T47D (cell line): ENCODE data around the gene PTPN7.
A peak's percentile ranks its signal among the peaks of the same experiment; 100 is the strongest.

Source experiments
- DNase-seq, 2 experiments: peaks; one replicate each; pipeline versions ENCODE4 v3.0.0 to v3.0.0-alpha.2; 2011 to 2012; ENCODE audit warnings: low read depth in 1 of 2, low spot score in 1 of 2
- JUND ChIP-seq: IDR thresholded peaks from 2 replicates; pipeline ENCODE4 v1.6.1; 2012; ENCODE audit warnings: low read depth
- in situ Hi-C: cut with HindIII; loops from 2 replicates; pipeline ENCODE4 v1.10.0; 2016; ENCODE audit warnings: low sequenced_read_pairs, low pct_unique_long_range_greater_than_20kb

Gene PTPN7

DNA sequence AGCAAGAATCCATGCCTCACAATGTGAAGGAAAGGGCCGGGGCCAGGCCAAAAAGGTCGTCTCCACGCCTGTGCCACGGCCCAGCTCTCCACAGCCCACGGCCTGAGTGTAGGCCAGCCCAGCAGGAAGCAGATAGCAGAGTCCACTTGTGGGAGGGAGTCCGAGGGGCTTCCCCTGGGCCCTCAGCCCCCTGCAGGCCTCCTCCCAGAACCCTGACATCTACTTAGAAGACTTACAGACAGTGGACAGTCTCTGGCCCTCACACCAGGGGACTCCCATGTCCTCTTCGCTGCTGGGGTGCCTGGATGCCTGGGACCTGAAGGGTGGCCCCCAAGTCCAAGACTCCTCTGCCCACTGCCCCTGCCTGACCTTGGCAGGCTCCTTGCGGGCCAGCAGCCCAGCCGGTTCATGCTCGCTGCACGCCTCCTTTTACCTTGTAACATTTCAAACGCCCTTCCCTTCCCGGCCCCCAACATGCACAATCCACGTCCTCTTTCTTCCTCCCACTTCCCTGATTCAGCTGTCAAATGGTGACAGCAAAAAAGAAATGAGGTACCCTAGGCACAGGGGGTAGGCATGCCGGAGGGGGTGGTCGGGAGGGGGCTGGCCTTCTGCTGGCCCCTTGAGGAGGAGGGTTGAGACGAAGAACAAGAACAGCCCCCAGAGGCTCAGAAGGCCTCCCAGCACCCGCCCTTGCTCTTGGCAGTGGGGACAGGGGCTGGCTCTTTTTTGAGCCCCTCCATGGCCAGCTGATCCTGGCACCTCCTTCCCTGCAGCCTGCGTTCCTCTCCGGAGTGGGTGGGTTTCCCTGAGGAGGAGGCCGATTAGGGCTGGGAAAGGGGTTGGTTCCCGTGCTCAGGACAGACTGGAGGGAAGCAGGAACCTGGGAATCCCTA lies 997 bp upstream of the PTPN7 start:
- no peak for DNase-seq
- in situ Hi-C loops = no loop called here

DNA sequence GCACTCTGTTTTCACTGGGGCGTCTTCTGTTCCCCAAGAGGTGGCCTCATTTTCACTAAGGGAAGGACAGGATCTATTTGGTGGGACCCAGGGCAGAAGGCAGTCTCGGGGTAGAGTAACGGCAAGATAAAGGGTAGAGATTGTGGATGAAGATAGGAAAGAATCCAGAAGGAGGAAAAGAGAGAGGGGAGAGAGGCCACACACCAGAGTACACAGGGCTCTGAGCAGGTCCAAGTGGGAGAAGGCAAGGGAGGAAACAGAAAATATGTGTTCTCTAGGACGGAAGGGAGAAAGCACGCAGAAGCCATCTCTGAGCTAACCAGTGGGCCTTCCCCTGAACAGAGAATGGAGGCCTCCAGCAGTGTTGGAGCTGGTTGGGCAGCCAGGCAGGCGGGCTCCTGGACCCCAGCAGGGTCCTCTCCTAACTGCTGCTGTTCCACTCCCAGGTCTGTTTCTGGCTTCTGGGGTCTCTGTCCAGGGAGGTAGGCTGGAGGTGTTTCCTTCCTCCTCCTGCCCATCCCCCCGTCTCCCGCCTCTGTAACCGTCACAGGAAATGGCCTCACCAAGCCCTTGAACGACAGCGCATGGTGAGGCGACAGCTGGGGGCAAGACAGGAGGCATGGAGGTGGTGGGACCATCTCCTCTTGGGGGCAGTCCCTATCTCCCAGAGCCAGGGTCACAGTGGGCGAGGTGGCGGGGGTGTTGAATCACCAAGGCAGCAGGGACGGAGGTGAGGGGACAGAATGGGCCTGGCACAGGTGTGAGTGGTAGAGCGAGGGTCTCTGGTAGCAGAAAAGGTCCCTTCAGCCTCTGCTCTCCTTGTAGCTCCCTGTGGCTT lies 649 bp downstream of the PTPN7 start:
- DNase-seq = no peak
- in situ Hi-C loops = no loop called here
- TF ChIP-seq JUND = no peak

More for the DNA sequence above, 997 bp upstream of the PTPN7 start:
- no peak for TF ChIP-seq JUND

DNA sequence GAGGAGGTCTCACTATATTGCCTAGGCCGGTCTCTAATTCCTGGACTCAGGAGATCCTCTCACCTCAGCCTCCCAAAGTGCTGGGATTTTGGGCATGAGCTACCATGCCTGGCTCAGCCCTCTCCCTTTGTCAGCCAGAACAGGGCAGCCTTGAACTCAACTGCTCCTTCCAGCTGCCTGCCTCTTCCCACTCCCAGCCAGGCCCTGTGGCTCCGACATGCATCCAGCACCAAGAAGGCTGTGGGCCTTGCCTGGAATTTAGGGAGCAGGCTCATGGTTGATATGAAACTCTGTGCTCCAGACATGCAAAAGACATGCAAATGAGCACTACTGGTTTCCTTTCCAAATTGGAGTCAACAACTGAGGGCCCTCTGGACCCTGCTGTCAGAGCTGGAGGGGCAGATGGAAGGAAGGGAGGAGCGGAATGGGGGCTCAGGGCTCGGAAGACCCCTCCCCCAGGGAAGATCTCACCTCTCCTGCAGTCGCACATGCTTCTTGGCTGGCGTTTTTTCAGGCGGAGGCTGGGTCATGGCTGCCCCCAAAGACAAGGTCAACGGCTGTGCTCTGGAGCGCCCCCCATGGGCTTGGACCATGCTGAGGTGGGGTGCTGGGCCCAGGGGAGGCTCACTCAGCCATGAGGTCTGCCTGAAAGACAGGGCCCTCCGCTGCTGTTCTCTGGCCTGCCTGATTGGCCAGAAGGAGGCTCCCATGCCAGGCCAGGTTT lies 1.4 kb downstream of the PTPN7 start:
- in situ Hi-C loops = no loop called here
- TF ChIP-seq JUND = no peak
- DNase-seq = no peak

DNA sequence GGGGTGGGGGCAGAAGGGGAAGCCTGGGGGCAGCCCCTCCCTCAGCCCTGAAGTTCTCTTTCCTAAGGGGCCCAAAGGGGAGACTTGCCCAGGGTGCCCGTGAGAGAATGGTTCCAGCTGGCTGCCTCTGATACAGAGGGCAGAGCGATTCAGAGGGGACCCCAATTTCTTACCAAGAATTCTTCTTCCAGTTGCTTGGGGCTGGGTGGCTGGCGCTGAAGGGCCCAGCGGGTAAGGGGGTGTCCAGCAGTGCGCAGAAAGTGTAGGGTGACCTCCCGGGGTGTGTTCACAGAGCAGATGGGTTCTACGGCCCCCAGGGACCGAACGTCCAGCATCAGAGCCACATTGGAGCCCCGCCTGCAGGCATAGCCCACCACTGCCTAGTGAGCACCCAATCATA lies 2.5 kb downstream of the PTPN7 start:
- no peak for DNase-seq
- TF ChIP-seq JUND = no peak
- in situ Hi-C loops = no loop called here

DNA sequence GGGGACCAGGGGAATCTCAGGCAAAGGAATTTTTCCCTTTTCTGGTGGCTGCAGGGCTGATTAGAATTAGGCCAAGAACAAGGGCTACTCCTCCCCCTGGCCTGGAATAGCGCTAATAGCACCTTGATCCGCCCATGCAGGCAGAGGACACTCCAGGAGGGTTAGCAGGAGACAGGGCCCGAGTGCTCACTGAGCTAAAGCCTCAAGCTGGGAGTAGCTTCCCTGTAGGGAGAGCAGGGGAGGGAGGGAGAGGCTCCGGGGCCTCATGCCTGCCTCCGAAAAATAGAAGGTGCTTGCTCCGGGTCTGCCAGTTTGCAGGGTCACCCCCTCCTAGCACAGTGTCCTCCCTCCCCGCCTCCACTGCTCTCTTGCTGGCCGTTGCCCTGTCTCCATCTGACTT lies 3.8 kb downstream of the PTPN7 start:
- in situ Hi-C loops = no loop called here
- TF ChIP-seq JUND = no peak
- no peak for DNase-seq

DNA sequence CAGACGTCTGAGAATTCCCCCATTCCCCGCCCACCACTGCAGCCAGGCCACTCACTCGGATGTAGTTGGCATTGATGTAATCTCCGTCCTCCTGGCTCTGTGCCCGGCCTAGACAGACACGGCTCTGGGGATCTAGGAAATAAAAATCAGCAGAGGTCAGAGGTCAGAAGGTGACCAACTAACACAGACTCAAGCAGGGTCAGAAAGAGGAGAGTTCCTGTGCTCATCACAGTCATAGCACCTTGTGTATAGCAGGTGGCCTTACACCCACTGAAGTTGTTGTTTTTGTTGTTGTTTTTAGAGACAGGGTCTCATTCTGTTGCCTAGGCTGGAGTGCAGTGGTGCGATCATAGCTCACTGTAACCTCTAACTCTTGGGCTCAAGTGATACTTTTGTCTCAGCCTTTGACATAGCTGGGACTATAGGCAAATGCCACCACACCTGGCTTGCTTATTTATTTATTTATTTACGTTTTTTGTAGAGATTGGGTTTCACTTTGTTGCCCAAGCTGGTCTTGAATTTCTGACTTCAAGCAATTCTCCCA lies 4.9 kb downstream of the PTPN7 start:
- in situ Hi-C loops = no loop called here

DNA sequence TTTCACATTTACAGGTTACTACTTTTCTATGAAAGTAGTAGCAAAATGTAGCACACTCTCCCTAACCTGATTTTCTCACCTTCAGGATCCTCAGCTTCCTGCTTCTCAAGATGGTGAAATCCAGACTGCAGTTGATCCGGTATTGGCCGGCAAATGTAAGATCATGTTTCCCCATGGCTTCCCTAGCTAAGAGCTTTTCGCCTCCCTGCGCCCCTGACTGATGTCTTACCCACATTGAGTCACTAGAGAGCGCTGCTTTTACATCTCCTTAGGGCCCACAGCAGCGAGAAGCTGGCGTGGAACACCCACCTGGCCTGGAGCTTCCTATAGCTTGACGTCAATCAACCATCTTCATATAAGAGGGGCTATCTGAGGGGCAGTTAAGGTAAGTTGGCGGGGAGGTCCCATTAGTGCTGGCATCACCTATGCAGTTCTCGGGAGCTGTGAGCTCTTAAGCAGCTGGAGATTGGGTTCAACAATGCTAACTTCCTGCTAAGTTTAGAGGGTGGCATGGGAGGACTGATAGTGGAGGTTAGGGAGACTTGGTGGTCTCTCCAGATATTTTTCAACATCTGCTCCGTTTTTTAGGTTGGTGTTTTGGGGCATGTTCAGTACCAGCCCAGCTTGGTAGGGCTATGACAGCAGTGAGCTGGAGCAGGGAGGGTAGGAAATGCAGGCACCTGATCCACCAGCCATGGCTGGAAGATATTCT lies 5.5 kb downstream of the PTPN7 start:
- TF ChIP-seq JUND = no peak
- in situ Hi-C loops = no loop called here
- peak; percentile 49 to 93 for DNase-seq

More for the DNA sequence above, 4.9 kb downstream of the PTPN7 start:
- TF ChIP-seq JUND = no peak
- DNase-seq = no peak

DNA sequence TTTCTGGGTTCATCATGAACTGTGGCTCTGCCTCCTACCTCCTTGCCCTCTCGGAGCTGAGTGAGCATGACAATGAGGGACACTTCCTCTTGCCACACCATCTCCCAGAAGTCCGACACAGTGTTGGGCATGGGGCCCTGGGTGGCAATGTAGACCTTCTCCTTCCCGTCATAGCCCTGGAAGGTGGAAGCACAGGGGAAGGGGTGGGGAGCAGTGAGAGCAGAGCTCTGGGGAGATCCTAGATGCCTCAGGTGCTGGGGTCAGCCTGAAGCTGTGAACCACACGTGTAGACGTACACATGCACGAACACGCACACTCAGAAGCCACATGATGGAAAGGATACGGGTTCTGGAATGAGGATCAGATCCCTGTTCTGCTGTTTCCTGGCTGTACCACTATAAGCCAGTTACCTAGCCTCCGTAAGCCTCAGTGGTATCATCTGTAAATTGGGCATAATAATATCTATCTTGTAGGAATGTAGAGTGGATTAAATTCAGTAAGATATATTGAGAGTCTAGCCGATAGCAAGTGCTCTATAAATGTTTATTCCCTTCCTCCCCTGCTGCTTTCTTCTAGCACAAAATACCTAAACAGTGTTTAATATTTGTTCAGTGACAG lies 6.1 kb downstream of the PTPN7 start:
- no peak for TF ChIP-seq JUND
- in situ Hi-C loops = no loop called here
- no peak for DNase-seq

DNA sequence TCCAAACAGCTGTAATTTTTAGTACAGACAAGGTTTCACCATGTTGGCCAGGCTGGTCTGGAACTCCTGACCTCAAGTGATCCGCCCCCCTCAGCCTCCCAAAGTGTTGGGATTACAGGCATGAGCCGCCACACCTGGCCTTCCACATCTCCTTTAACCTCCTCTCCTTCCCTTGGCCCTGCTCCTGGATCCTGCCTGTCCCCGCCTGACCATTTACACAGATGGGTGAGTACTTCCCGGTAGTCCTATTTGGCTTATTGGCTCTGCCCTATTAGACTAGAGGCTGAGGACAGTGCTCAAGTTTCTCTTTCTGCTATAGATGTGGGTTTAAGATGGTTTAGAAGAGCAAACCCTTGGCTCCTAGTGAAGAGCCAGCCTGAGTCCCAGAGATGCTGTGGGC lies 7.1 kb downstream of the PTPN7 start:
- DNase-seq = no peak
- in situ Hi-C loops = no loop called here
- TF ChIP-seq JUND = no peak

DNA sequence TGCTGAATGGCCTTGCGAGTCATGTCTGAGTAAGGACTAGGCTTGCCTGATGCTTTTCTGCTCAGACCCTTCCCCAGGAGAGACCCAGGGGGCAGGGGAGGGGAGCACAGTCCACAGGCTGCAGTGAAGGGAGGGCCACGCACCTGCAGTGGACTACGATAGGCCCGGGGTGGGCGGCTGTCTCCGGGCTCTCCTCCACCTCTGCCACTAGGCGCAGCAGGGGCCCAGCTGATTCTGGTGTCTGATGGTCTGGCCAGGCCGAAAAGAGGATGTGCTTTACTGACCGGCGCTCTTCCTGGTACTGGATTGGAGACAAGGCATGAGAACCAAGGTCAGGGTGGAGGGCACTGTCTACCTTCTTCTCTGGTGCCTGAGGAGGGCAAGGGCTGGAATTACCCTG lies 8.0 kb downstream of the PTPN7 start:
- in situ Hi-C loops = no loop called here
- no peak for DNase-seq
- TF ChIP-seq JUND = no peak

DNA sequence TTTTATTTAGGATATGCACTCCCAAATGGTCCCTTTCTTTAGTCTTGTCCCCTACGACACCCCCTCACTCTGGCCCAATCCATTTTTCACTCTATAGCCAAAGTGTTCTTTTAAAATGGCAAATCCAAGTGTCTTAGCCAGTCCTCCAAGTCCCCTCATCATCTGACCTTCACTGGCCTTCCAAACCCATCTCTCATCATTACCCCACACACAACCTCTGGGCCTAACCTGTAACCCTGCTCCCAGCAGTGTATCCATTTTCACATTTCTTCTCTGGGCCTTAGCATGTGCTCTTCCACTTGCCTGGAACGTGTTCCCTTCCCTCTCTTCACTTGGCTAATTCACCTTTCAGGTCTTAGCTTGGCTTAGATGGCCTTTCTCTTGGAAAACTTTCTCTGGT lies 9.4 kb downstream of the PTPN7 start:
- no peak for TF ChIP-seq JUND
- DNase-seq = no peak
- in situ Hi-C loops = no loop called here
